Gastrocnemius medialis (tissue), 4 donors: ENCODE measurements around the gene MAP3K12. TPM values are rescaled to one million over a fixed set of nuclear protein-coding genes. Genes with fewer than 3 reads are reported as not detected.

ENCODE experiments used
- ATAC-seq, 2 donors: fragments of 150-250 bp; one replicate each; pipeline ENCODE4 v1.9.1; 2016
- DNase-seq, 2 donors: peaks; one replicate each; pipeline ENCODE4 v3.0.0-alpha.2; 2019
- H3K27ac ChIP-seq, 4 donors: fragments of 200-600 bp; sonication (generic); 1 replicate in 1 of 4; 2 replicates in 3 of 4; pipeline ENCODE4 v1.5.1; 2016 to 2018; ENCODE audit warnings: mild to moderate bottlenecking in 2 of 4, moderate library complexity in 1 of 4
- H3K27me3 ChIP-seq, 3 donors: fragments of 200-600 bp; sonication (generic) in 2 of 3; 1 replicate in 1 of 3; 2 replicates in 2 of 3; pipeline versions ENCODE4 v1.5.1 to v1.6.0; 2016 to 2019; ENCODE audit warnings: mild to moderate bottlenecking in 1 of 3, moderate library complexity in 1 of 3
- H3K36me3 ChIP-seq, 2 donors: fragments of 200-600 bp; sonication (generic) in 1 of 2; one replicate each; pipeline ENCODE4 v1.5.1; 2017 to 2018
- H3K4me1 ChIP-seq, 2 donors: fragments of 200-600 bp; sonication (generic) in 1 of 2; one replicate each; pipeline ENCODE4 v1.5.1; 2016 to 2017; ENCODE audit warnings: mild to moderate bottlenecking in 2 of 2
- H3K4me3 ChIP-seq, 4 donors: fragments of 200-600 bp; sonication (generic) in 3 of 4; 1 replicate in 1 of 4; 2 replicates in 3 of 4; pipeline ENCODE4 v1.5.1; 2016 to 2019; ENCODE audit warnings: mild to moderate bottlenecking in 2 of 4
- H3K9me3 ChIP-seq, 3 donors: fragments of 200-600 bp; sonication (generic) in 2 of 3; 1 replicate in 1 of 3; 2 replicates in 2 of 3; pipeline ENCODE4 v1.5.1; 2016 to 2019
- POLR2A ChIP-seq, 2 donors: fragments of 450-650 bp; IDR thresholded peaks; one replicate each; pipeline ENCODE4 v1.6.1; 2017; ENCODE audit warnings: antibody characterized with exemption in 2 of 2, mild to moderate bottlenecking in 2 of 2, moderate library complexity in 2 of 2
- in situ Hi-C, 4 donors: fragments of 200-750 bp; cut with MboI; loops; one replicate each; pipeline versions ENCODE4 v1.15.0 to v1.8.0; 2017; ENCODE audit warnings: low sequenced_read_pairs in 4 of 4
- intact Hi-C: fragments of 100-400 bp; cut with DNase I; formaldehyde crosslinking; loops from one replicate; pipeline ENCODE4 v1.15.1; 2023; ENCODE audit warnings: low total_unique reads
- total RNA-seq, 4 donors: library from RNA; depleted of rRNA; stranded (reverse); fragments of >200 nt; gene quantifications; one replicate each; pipeline versions ENCODE4 v1.1.0 to v1.2.3, GENCODE V29; 2016
- TF ChIP-seq, protein P1 (sequence below), 5 experiments: fragments of 450-650 bp in 3 of 5; fragments of 200-600 bp in 2 of 5; sonication (generic) in 2 of 5; IDR thresholded peaks in 4 of 5; conservative IDR thresholded peaks in 1 of 5; 1 replicate in 4 of 5; 2 replicates in 1 of 5; pipeline ENCODE4 v1.5.1; 2016 to 2019; ENCODE audit warnings: antibody characterized with exemption in 5 of 5, mild to moderate bottlenecking in 3 of 5, moderate library complexity in 3 of 5

MAP3K12 gene
- total RNA-seq, 4 donors from 2014 or later: 1.1 to 9.9 (median 3.8) TPM

DNA sequence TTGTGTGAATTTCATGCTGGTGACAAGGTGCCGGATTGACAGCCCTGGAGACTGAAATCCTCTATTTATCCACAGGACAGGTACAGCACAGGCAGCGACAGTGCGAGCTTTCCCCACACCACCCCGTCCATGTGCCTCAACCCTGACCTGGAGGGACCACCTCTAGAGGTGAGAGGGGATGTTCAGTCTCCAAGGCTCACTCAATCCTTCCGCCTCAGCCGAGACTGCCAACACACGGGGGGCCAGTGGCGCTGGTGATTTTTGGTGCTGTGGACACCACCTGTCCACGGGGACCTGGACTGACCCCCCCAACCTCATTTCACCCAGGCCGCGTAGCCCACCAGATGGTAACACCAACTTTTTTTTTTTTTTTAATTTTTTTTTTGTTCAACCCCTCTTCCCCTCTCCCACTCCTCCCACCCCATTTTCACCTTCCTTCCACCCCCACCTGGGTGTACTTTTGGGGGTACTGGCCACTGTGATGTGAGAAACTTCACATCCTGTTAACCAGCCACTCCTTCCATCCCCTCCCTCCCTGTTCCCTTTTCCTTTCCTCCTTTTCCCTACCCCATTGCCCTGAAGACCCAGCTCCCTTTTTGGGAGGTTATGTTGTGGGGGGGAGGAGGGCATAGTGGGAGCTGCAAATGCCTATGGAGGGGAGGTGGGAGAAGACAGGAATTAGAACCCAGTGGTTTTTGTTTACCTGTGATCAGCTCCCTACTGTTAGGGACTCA is 34.4 kb downstream of the MAP3K12 start:
- intact Hi-C loops: no loop called here
- no peak for ATAC-seq
- no peaks in the 10 kb centered on the region for H3K27me3 ChIP-seq
- H3K27ac ChIP-seq: peak overlapping the region; percentile 71 to 84 (median 78)
- in situ Hi-C loops: no loop called here
- peaks cover 90 to 92% of the 10 kb centered on the region in 2 donors for H3K4me1 ChIP-seq
- peaks cover 3 to 100% of the 10 kb centered on the region in 2 donors for H3K36me3 ChIP-seq
- H3K9me3 ChIP-seq: no peaks in the 10 kb centered on the region
- DNase-seq: peak in 1 of 2 donors; percentile 12
- no peak overlapping the region for H3K4me3 ChIP-seq
- no peak for TF ChIP-seq POLR2A (IDR thresholded peaks at IDR 0.05)
- TF ChIP-seq, protein P1, sequence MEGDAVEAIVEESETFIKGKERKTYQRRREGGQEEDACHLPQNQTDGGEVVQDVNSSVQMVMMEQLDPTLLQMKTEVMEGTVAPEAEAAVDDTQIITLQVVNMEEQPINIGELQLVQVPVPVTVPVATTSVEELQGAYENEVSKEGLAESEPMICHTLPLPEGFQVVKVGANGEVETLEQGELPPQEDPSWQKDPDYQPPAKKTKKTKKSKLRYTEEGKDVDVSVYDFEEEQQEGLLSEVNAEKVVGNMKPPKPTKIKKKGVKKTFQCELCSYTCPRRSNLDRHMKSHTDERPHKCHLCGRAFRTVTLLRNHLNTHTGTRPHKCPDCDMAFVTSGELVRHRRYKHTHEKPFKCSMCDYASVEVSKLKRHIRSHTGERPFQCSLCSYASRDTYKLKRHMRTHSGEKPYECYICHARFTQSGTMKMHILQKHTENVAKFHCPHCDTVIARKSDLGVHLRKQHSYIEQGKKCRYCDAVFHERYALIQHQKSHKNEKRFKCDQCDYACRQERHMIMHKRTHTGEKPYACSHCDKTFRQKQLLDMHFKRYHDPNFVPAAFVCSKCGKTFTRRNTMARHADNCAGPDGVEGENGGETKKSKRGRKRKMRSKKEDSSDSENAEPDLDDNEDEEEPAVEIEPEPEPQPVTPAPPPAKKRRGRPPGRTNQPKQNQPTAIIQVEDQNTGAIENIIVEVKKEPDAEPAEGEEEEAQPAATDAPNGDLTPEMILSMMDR (IDR thresholded peaks at IDR 0.05 in 4 of 5, conservative IDR thresholded peaks at IDR 0.05 in 1 of 5): no peak

DNA sequence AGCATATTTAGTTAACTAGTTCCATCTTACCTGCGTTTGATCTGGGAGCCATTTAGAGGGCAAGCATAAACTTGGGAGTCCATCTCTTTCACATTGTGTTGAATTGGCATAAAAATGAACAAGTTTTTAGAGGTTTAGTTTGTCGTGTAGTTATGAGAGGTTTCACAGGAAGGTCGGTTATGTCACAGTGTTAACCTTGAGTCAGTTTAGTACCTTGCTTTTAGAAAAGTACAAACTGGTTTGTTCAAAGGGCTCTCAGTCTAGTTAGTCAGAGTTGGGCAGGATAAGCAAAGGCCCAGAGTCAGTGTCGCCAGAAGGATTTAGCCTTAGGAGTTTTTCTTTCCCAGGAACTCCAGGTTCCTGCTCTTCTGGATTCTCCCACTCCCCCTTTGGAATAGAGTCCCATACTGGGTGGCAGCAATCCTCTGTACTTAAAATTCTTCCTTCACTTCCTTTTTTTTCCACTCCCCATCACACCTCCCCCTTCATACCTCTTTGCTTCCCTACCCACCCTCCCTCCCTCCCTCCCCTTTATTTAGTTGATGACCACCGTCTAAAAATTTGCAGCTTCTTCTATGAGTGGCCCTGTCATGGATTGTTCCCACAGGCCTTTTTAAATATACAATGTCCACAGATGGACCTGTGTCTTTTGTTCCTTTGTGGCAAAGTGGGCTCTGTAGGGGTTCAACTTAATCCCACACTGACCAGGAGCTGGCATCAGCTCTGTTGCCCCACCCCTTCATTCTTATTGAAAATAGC is 35.3 kb downstream of the MAP3K12 start:
- no peak for ATAC-seq
- in situ Hi-C loops: no loop called here
- H3K27ac ChIP-seq: peak overlapping the region; percentile 71 to 84 (median 78)

DNA sequence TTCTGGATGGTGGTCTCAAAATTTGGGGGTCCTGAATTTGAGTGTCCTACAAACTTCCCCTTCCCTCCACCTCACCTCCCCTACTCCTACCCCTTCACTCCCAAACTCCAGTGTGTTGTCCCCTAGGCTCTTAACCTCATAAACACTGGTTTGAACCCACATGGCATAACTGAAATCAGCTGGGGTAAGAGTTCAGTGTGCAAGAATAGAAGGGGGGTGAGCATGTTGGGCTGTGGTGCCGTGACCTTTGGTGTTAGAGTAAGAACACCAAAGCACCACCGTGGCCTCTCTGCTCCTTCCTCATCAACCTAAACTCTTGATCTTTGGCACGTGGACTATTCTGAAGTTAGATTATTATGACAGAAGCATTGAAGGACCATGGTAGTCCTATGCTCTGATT is 36.3 kb downstream of the MAP3K12 start:
- Histone ChIP-seq H3K9me3 (no peaks in the 10 kb centered on the region), H3K4me3 (no peak overlapping the region), H3K4me1 (peaks cover 79 to 90% of the 10 kb centered on the region in 2 donors), H3K36me3 (peaks cover 0 to 100% of the 10 kb centered on the region in 2 donors), H3K27ac (peak overlapping the region; percentile 71 to 84 (median 78)), H3K27me3 (no peaks in the 10 kb centered on the region)
- in situ Hi-C loops: no loop called here
- intact Hi-C loops: no loop called here
- no peak for ATAC-seq
- TF ChIP-seq POLR2A (IDR thresholded peaks at IDR 0.05): no peak
- TF ChIP-seq, protein P1 (IDR thresholded peaks at IDR 0.05 in 4 of 5, conservative IDR thresholded peaks at IDR 0.05 in 1 of 5): no peak
- peak in 1 of 2 donors; percentile 6 for DNase-seq

More for the DNA sequence above, 35.3 kb downstream of the MAP3K12 start:
- H3K9me3 ChIP-seq: no peaks in the 10 kb centered on the region
- DNase-seq: no peak
- intact Hi-C loops: no loop called here
- peaks cover 0 to 100% of the 10 kb centered on the region in 2 donors for H3K36me3 ChIP-seq
- peaks cover 89 to 92% of the 10 kb centered on the region in 2 donors for H3K4me1 ChIP-seq
- no peak overlapping the region for H3K4me3 ChIP-seq
- TF ChIP-seq, protein P1 (IDR thresholded peaks at IDR 0.05 in 4 of 5, conservative IDR thresholded peaks at IDR 0.05 in 1 of 5): no peak
- TF ChIP-seq POLR2A (IDR thresholded peaks at IDR 0.05): no peak
- no peaks in the 10 kb centered on the region for H3K27me3 ChIP-seq

DNA sequence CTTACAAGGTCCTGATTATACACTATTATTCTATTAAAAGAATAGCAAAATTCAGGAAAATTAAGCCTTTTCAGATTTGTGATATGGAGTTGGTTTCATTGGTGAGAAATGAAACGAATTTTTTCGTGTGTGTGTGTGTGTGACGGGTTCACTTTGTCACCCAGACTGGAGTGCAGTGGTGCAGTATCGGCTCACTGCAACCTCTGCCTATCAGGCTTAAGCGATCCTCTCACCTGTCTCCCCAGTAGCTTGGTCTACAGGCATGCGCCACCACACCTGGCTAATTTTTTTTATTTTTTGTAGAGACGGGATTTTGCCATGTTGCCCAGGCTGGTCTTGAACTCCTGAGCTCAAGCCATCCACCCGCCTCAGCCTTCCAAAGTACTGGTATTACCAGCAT is 37.7 kb downstream of the MAP3K12 start:
- H3K4me1 ChIP-seq: peaks cover 66 to 77% of the 10 kb centered on the region in 2 donors
- no peaks in the 10 kb centered on the region for H3K27me3 ChIP-seq
- no peak overlapping the region for H3K4me3 ChIP-seq
- peak overlapping the region; percentile 71 to 84 (median 78) for H3K27ac ChIP-seq
- in situ Hi-C loops (no loop called here), intact Hi-C loops (no loop called here)
- H3K9me3 ChIP-seq: no peaks in the 10 kb centered on the region
- H3K36me3 ChIP-seq: peaks cover 3 to 100% of the 10 kb centered on the region in 2 donors
- TF ChIP-seq, protein P1 (IDR thresholded peaks at IDR 0.05 in 4 of 5, conservative IDR thresholded peaks at IDR 0.05 in 1 of 5): no peak
- TF ChIP-seq POLR2A (IDR thresholded peaks at IDR 0.05): peak in 1 of 2 donors; percentile 4
- no peak for ATAC-seq
- DNase-seq: no peak
